C4-2B (cell line): ENCODE data around the gene SMTNL2.
"Not testable (repeated sequence)": the region's sequence is repeated elsewhere in the genome, so short reads cannot be mapped to it uniquely, and the experiment has no call there.

Experiments
- H3K27ac ChIP-seq: fragments of 450-650 bp; 2 replicates; pipeline ENCODE4 v1.5.1; 2017
- CTCF ChIP-seq: fragments of 450-650 bp; conservative IDR thresholded peaks from 2 replicates; pipeline ENCODE4 v1.5.1; 2017; ENCODE audit warnings: mild to moderate bottlenecking
- ZFX ChIP-seq: fragments of 450-650 bp; IDR thresholded peaks from 2 replicates; pipeline ENCODE4 v1.6.1; 2017

SMTNL2 gene

GRCh38 chr17:4620531-4621101 lies 36.3 kb downstream of the SMTNL2 start:
- H3K27ac ChIP-seq: no peak overlapping the region
- TF ChIP-seq ZFX: no peak
- no peak for TF ChIP-seq CTCF

- no peak overlapping the region for H3K27ac ChIP-seq
- TF ChIP-seq CTCF: no peak
- TF ChIP-seq ZFX: no peak
Measured at GRCh38 chr17:4622375-4622774, 38.0 kb downstream of the SMTNL2 start.

- TF ChIP-seq ZFX (no peak), CTCF (no peak)
- no peak overlapping the region for H3K27ac ChIP-seq
Measured at GRCh38 chr17:4623249-4623648, 38.9 kb downstream of the SMTNL2 start.

GRCh38 chr17:4624451-4624911 lies 40.2 kb downstream of the SMTNL2 start:
- H3K27ac ChIP-seq: not testable (repeated sequence)

- TF ChIP-seq ZFX (no peak), CTCF (no peak)
- H3K27ac ChIP-seq: no peak overlapping the region
Measured at GRCh38 chr17:4625181-4625617, 40.9 kb downstream of the SMTNL2 start.

- no peak for TF ChIP-seq ZFX
- TF ChIP-seq CTCF: no peak
- H3K27ac ChIP-seq: no peak overlapping the region
Measured at GRCh38 chr17:4626734-4627256, 42.5 kb downstream of the SMTNL2 start.

- no peak for TF ChIP-seq ZFX
- no peak for TF ChIP-seq CTCF
- H3K27ac ChIP-seq: no peak overlapping the region
Measured at GRCh38 chr17:4631431-4631830, 47.1 kb downstream of the SMTNL2 start.
